Omental fat pad (tissue), 4 donors: ENCODE measurements around the gene PICALM. TPM values are rescaled to one million over a fixed set of nuclear protein-coding genes. Genes with fewer than 3 reads are reported as not detected.
"Not testable (repeated sequence)": the region's sequence is repeated elsewhere in the genome, so short reads cannot be mapped to it uniquely, and the experiment has no call there.

Experiments used
- ATAC-seq: fragments of 150-250 bp; one replicate; pipeline ENCODE4 v1.9.1; 2016; ENCODE audit warnings: mild to moderate bottlenecking, moderate library complexity; ENCODE audit not compliant: low FRiP score
- DNase-seq: peaks from one replicate; pipeline ENCODE4 v3.0.0-alpha.2; 2019; ENCODE audit warnings: low spot score
- total RNA-seq, 4 donors: library from RNA; depleted of rRNA; stranded (reverse); fragments of >200 nt; gene quantifications; one replicate each; pipeline ENCODE4 v1.1.0, GENCODE V29; 2016
- TF ChIP-seq, protein P1 (sequence below), 3 donors: fragments of 450-650 bp; IDR thresholded peaks; one replicate each; pipeline ENCODE4 v1.5.1; 2016 to 2017; ENCODE audit warnings: antibody characterized with exemption in 3 of 3, mild to moderate bottlenecking in 3 of 3, moderate library complexity in 2 of 3

PICALM gene
- total RNA-seq, 4 donors from 2014 or later, result 302 to 622 (median 395) TPM

- TF ChIP-seq, protein P1, sequence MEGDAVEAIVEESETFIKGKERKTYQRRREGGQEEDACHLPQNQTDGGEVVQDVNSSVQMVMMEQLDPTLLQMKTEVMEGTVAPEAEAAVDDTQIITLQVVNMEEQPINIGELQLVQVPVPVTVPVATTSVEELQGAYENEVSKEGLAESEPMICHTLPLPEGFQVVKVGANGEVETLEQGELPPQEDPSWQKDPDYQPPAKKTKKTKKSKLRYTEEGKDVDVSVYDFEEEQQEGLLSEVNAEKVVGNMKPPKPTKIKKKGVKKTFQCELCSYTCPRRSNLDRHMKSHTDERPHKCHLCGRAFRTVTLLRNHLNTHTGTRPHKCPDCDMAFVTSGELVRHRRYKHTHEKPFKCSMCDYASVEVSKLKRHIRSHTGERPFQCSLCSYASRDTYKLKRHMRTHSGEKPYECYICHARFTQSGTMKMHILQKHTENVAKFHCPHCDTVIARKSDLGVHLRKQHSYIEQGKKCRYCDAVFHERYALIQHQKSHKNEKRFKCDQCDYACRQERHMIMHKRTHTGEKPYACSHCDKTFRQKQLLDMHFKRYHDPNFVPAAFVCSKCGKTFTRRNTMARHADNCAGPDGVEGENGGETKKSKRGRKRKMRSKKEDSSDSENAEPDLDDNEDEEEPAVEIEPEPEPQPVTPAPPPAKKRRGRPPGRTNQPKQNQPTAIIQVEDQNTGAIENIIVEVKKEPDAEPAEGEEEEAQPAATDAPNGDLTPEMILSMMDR (IDR thresholded peaks at IDR 0.05), result no peak
- DNase-seq, result no peak
- ATAC-seq, result no peak
Measured at GRCh38 chr11:86108890-86109638, 40.2 kb upstream of the PICALM start.

DNA sequence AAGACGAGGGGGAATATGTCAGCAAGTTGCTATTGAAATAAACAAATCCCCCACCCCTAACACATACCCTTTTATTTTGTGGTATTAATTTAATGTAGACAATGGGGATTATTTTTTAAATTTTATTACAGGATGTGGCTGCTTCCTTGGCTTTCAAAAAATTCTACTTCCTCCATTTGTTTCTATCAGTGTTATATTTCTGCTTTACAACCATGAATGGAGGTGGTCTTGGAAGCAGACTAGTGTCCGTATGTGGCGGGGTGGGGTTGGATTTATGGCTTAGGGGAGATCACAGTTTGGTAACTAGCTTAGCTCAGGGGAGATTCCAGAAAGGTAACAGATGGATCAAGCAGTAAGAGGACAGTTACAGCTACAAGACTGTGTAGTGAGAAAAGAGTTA, 39.3 kb upstream of the PICALM start:
- TF ChIP-seq, protein P1 (IDR thresholded peaks at IDR 0.05), result no peak
- DNase-seq (no peak), ATAC-seq (no peak)

GRCh38 chr11:86106916-86107315, 38.0 kb upstream of the PICALM start:
- TF ChIP-seq, protein P1 (IDR thresholded peaks at IDR 0.05), result no peak
- no peak for DNase-seq
- ATAC-seq, result no peak

DNA sequence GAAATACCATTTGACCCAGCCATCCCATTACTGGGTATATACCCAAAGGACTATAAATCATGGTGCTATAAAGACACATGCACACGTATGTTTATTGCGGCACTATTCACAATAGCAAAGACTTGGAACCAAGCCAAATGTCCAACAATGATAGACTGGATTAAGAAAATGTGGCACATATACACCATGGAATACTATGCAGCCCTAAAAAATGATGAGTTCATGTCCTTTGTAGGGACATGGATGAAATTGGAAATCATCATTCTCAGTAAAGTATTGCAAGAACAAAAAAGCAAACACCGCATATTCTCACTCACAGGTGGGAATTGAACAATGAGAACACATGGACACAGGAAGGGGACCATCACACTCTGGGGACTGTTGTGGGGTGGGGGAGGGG, 37.1 kb upstream of the PICALM start:
- ATAC-seq, DNase-seq: not testable (repeated sequence)

GRCh38 chr11:86105601-86106000, 36.7 kb upstream of the PICALM start:
- DNase-seq, ATAC-seq: not testable (repeated sequence)

GRCh38 chr11:86103808-86104207, 34.9 kb upstream of the PICALM start:
- DNase-seq, result no peak
- no peak for ATAC-seq
- TF ChIP-seq, protein P1 (IDR thresholded peaks at IDR 0.05), result no peak

GRCh38 chr11:86101941-86102407, 33.1 kb upstream of the PICALM start:
- ATAC-seq (no peak), DNase-seq (no peak)
- TF ChIP-seq, protein P1 (IDR thresholded peaks at IDR 0.05), result no peak

GRCh38 chr11:86101493-86101892, 32.6 kb upstream of the PICALM start:
- no peak for ATAC-seq
- no peak for DNase-seq
- TF ChIP-seq, protein P1 (IDR thresholded peaks at IDR 0.05), result no peak
